Measurements from ENCODE around the gene MRPL42.
A peak's percentile ranks its signal among the peaks of the same experiment; 100 is the strongest.
"Not testable (repeated sequence)": the region's sequence is repeated elsewhere in the genome, so short reads cannot be mapped to it uniquely, and the experiment has no call there.

MRPL42 gene

DNA sequence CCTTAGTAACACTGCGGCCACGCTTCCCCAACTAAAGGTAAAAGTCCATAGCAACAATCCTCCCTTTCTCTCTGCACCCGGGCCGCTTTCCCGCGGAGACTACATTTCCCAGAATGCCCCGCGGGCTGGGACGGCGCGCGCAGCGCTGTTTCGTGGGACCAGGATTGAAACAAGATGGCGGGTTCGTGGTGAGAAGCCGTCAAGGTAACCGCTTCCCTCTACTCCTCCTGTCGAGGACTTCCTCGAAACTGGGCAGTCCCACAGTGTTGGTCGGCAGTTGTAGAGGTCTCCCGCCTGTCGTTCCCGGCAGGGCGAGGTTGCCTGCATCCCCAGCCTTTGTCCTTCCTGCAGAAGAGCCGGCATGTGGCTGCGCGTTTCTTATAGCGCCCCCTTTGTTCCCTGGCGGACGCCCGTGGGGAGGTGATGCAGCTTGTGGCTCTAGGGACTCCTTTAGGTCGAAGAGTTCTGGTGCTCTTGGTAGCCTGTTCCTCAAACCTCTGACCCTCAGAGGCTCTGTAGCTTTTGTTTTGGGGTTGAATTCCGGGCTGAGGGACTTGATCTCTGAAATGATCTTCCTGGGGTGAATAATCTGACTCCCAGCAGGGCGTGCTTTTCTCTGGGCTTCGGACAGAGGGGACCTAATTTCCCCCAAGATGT, at the start of gene MRPL42:
Gene MRPL42 (plus strand): TSS at position 164 of the 657 bp plus-strand sequence. CDS start 1,772 bp downstream, outside the sequence.
- peak; percentile 86 to 90 for DNase-seq (ENCODE audit: low read depth in 2 of 2)

DNA sequence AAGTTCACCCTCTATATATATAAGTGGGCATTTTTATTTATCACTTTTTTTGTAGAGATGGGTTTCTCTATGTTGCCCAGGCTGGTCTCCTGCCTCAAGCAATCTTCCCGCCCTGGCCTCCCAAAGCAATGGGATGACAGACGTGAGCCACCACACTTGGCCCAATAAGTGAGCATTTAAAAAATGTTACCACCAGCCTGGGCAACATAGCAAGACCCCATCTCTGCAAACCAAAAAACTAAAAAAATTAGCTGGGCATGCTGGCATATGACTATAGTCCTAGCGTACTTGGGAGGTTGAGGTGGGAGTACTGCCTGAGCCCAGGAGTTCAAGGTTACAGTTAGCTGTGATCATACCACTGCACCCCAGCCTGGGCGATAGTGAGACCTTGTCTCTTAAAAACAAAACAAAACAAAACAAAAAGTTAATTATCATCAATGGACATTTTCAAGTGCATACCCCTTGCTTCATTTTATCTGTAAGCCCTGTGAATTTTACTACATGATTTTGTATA, 49.3 kb upstream of the MRPL42 start:
- no peak for DNase-seq (ENCODE audit: low read depth in 2 of 2)

DNA sequence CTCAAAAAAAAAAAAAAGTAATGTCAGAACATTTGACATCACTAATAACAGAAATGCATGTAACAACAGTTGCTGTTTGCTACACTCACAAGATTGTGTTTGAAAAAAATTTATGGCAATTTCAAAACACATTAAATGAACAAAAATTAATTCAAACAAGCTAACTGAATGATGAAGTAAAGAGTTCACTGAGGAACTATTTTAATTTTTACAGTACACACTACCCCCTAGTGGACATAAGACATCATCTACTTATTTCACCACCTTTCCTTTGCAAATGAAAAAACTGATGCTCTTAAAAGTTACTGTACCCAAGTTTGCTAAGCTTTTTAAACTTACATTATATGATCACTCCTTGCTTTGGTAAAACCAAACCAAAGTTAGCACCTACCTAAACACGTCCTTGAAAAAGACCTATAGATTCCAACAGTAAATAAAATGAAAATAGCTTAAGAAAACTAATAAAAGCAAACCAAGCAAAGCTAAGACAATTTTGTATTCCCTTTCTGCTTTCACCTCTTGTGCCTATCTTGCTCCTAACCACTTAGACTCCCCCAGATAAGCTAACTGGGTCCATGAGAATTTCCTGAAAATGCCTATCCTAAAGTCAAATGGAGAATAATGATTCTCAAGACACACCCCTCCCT, 47.8 kb upstream of the MRPL42 start:
- DNase-seq (ENCODE audit: low read depth in 2 of 2) = no peak

DNA sequence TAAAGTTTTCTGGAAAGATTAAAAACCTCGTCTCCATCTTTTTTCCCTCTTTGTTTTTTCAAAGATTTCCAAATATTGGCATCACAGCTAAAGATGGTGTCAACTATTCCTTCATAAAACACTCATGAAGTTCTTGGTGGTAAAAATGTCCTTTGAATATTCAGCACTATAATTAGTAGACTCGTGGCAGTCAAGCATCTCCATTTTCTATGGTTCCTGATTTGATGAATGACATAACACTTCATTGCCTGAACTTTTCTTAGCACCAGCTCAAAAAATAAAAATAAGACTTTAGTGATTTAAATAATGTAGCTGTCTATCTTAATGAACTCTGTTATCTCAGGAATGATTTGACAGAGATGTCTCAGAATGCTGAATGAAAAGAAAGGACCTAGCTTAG, 45.3 kb upstream of the MRPL42 start:
- DNase-seq (ENCODE audit: low read depth in 2 of 2) = no peak

DNA sequence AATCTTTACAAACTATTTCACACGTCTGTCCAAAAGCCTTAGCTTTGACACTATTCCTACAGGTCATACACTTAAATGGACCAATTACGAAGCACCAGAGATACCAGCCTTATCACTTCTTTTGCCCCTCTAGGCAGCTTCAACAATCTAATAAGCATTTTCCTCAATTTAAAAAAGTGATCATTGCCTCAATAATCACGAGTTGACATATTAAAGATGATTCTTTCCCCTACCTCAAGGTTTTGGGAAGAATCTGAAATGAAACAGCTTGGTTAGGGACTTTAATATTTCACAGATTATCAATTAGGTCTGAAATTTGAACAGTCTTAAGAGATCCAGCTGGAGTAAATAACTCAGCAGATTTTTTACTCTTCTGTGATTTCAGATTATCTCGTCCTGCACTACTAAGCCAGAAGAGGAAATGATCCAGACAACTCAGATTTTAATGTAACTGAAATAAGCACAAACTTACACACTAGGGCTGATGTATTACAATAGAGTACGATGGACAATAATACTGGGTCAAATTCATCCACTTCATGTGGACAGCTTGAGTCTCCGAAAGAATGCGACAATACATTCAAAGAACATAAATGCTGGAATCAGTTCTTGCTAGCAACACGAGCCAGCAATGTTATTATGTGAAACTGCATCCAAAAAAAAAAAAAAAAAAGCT, 41.4 kb upstream of the MRPL42 start:
- no peak for DNase-seq (ENCODE audit: low read depth in 2 of 2)

DNA sequence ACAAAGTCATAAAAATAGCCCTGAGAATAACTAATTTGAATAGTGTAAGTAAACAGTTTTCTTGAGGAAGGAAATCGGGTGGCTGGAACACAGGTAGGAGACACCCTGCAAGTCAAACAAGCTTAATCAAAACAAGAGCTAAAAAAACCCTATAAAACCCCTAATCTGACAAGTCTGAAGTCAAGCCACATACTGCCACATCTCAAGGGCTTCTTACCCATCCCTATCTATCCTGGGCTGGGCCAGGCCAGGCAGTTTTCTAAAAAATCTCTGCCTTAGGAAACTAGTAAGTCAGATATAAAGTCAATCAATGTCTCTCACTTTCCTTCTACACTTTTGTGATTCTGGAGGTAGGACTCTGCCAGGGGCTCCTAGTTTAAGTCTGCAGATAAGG, 40.9 kb upstream of the MRPL42 start:
- DNase-seq (ENCODE audit: low read depth in 2 of 2) = no peak

DNA sequence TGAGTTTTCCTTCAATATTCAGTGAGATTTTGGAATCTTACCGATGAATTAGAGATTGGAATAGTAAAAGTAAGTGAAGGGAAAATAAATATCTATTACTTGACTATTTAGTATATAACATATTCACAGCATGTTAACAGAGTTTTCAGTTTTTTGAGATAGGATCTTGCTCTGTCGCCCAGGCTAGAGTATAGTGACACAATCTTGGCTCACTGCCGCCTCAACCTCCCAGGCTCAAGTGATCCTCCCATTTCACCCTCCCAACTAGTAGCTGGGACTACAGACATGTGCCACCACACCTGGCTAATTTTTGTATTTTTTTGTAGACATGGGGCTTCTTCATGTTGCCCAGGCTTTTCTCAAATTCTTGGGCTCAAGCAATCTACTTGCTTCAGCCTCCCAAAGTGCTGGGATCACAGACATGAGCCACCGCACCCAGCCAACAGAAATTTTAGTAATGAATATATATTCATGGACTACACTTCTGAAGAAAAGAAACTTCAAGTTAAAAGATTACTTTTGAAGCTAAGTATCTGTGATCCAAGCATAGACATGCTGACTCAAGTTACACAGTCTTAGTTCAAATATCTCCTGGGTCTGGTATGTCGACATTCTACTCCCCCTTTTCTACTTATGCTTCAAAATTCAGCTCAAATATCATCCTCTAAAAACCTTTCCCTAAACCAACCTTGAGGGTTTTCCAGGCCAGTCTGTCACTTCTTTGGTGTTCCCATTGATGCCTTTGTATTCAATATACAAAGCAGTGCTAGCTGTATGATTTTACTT, 39.3 kb upstream of the MRPL42 start:
- DNase-seq (ENCODE audit: low read depth in 2 of 2) = no peak

DNA sequence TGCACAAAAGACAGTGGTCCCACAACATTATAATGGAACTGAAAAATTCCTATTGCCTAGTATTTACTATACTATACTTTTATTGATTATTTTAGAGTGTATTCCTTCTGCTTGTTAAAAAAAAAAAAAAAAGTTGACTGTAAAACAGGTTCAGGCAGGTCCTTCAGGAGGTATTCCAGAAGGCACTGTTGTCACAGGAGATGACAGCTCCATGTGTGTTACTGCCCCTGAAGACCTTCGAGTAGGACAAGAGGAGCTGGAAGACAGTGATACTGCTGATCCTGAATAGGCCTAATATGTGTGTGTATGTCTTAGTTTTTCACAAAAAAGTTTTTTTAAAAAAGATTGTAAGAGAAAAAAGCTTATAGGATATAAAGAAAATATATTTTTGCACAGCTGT, 37.9 kb upstream of the MRPL42 start:
- no peak for DNase-seq (ENCODE audit: low read depth in 2 of 2)

DNA sequence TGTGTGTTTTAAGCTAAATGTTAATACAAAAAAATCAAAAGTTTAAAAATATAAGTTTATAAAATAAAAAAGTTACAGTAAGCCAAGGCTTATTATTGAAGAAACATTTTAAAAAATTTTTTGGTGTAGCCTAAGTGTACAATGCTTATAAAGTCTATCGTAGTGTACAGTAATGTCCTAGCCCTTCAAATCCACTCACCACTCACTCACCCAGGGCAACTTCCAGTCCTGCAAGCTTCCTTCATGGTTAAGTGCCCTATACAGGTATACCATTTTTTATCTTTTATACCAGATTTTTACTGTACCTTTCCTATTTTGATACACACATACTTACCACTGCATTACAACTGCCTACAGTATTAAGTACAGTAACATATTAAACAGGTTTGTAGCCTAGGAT, 37.5 kb upstream of the MRPL42 start:
- DNase-seq (ENCODE audit: low read depth in 2 of 2) = no peak

DNA sequence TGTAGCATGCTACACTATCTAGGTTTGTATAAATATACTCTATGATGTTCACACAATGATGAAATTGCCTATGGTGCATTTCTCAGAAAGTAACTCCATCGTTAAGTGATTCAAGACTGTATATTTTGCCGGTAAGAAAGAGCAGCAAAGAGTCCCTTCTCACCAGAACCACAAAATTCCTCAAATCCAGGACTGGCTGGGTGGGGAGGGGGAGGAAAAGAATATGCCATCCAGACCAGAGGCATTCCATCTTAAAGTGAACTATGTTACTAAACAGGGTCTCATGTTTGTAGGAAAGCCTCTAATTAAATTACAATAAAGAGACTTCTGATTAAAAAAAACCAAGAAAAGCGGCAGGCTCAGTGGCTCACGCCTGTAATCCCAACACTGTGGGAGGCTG, 37.0 kb upstream of the MRPL42 start:
- no peak for DNase-seq (ENCODE audit: low read depth in 2 of 2)

DNA sequence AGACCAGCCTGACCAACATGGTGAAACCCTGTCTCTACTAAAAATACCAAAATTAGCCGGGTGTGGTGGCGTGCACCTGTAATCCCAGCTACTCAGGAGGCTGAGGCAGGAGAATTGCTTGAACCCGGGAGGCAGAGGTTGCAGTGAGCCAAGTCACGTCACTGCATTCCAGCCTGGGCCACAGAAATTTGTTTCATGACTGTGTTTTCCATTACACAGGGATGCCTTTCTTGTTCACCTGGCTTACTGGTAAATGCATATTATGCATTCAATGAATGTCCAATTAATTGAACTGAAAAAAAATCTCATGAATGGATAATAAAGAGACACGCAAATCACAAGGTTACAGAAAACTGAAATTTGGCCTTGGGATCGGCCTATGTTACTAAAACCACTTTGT, 35.3 kb upstream of the MRPL42 start:
- DNase-seq (ENCODE audit: low read depth in 2 of 2) = not testable (repeated sequence)

DNA sequence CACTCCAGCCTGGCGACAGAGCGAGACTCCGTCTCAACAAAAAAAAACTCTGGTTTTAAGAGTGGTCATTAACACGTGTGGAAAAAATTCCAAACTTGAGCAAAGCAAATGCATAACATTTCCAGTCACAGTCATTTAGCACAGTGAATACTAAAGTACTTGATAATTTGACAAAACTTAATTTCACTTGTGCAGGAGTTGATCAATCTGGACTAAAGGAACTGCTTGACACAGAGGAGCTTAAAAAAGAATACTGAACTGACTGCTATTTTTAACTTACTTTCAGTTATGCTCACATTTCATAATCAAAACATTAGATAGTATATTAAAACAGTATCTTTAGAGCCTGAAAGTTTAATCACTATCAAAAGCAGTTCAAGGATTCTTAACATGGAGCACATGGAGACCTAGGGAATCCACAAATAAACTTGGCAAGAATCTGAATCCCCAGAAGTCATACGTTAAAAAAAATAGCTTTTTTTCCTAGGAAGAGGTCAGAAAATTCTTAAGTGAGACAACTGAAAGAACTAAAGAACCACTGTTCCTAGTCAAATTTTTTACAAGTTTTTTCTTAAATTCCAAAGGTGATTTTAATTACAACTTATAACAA, 33.0 kb upstream of the MRPL42 start:
- no peak for DNase-seq (ENCODE audit: low read depth in 2 of 2)

DNA sequence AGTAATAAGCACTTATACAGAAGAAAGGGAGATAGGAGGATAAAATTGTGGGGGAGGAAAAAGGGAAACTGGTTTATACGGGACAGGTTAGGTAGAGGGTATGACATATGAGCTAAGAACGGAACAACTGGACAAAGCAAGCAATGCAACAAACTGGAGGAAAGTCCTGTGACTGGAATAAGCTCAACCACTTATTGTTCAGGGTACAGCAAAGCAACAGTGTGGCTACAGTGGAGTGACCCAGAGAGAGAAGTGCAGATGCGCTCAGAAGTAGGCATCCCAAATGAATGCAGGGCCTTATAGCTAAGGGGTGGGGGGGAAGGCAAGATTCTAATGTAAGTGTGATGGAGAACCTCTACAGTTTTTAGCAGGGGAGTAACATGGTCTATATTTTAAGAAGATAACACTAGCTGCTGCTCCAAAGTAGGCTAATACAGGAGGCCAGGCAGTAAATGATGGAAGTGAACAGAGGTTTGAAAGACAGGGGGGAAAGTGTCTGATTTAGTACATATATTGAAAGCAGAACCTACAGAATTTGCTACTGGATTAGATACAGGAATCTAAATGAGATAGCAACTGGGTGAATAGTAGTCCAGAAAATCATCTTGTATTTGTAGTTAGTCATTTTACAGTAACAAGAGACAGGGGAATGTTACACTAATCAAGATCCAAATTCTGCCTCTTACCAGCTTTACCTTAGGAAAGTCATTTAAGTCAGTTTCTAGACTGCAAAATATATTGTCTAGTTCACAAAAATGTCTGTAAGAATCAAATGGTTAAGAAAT, 28.9 kb upstream of the MRPL42 start:
- DNase-seq (ENCODE audit: low read depth in 2 of 2) = no peak

DNA sequence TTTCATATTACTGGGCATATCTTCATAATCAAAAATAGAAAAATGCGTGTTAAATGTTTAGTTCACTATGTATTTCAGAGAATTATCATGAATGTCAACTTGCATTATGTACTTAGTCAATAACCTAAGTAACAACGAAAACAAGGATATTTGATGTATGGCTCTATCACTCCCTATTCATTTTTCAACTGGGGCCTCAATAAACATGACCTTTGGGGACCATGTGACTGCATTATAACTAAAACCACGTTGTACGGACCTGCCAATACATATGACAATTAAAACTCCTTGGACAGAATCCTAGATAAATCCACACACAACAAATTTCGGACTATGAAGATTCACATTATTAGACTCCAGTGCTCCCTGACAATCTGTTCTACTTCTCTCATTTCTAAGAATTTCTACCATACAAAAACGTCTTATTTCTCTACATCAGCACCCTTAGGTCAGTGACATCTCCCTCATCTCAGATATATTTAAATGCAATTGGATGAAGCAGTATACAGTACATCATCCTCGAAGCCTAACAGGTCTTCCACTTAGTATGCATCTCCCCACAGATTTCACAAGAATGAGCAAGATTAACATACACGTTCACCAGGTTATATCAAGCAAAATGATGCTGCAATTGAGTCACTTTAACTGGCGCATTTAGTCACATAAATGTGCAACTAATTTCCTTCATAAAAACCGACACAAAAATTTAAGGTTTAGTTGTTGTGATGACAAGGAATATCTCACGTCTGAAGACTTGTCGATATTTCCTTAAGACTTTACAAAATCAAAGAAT, 27.1 kb upstream of the MRPL42 start:
- no peak for DNase-seq (ENCODE audit: low read depth in 2 of 2)

DNA sequence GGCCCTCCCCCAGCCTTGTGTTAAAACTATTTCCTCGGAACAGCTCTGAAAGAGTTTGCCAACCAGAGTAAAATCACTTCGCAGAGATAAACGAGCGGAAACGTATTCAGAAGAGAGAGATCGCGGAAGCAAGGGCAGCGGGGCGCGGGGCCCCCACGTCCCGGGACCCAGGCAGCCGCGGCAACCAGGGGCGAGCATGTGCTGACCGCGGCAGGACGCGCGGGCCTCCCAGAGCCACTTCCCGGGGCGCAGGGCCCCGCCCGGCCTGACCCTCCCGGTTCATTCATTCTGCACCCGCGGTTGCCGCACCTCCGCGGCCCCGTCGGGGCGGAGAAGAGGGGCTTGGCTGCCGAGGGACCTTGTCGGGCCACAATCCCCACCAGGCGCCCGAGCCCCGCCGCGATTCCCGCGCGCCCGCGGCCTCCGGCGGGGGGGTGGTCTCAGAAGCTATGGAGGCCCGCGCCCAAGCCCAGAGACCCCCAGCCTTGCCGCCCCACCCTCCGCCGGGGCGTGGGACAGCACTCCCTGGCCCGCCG, 26.2 kb upstream of the MRPL42 start:
- peak in 1 of 2 experiments; percentile 11 for DNase-seq (ENCODE audit: low read depth in 2 of 2)

DNA sequence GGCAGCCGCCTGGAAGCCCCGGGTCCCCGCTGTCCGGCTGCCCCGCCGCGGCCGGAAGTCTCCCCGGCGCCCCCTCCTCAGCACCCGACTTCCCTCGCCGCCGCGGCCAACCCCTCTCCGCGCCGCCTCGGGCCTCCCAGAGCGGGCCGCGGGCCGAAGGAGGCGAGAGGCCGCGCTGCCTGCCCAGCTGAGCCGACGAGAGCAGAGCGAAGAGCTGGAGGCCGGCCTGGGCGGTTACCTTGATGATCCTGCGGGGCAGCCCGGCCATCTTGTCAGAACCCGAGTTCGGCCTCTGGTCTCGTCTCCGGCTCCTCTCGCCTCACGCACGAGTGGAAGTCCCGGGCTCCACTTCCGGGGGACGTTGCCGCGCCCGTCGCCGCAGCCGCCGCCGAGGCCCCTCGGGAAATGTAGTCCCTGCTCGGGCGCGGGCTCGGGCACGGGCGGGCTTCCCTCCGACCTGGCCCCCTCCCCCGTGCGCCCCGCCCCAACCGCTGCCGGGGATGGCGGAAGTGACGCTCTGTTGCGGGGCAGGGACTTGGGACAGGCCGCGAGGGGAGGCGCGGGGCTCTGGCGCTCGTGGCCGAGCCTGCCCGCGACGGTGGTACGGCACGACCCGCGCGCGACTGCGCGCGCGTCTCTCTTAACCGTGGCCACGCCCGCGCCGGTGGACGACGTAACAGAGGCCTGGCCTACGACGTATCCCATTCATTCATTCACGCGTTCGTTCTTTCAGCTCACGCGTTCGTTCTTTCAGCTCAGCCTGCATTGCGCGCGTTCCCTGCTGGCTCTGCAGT, 25.5 kb upstream of the MRPL42 start, which contains the start of gene UBE2N:
Gene UBE2N (minus strand): TSS at position 331 of the 794 bp plus-strand sequence. CDS start 63 bp downstream, at position 268.
- DNase-seq (ENCODE audit: low read depth in 2 of 2) = peak; percentile 93 to 96

DNA sequence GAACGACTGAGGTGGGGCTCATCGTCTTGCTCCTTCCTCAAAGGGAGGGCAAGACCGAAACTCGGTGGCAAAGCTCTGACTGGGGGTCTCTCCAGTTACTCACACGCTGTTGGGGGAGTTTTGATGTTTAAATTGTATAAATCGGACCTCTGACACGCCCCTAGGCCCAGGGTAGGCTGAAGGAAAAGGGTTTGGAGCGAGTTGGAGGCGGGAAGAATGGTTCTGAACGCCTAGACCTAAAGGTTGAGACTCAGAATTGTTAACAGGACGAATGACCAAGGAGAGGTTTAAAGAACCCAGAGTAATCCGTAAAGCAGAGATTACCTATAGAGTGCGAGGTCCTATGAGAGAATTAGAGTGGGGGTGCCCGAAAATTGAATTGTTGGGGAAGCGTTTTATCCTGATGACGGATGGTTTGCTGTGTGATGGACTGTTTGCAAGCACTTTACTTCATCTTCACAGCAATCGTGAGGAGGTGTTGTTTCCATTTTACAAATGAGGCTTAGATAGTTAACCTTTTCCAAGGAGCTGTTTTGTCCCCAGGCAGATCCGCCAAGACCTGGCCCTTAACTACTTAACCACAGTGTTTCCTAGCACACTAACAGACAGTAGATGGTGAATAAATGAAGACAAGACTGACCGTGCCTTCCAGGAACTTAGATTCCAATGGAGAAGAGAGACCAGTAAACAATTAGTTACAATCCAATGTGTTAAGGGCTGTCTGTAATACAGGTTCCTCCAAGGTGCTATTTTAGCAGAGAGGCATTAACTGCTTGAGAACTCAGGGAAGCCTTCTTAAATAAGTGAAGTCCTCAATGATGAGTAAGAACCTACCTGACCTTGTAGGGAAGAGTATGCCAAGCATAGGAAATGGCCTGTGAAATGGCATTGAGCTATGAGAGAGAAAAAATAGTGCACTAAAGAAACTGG, 24.6 kb upstream of the MRPL42 start:
- no peak for DNase-seq (ENCODE audit: low read depth in 2 of 2)

DNA sequence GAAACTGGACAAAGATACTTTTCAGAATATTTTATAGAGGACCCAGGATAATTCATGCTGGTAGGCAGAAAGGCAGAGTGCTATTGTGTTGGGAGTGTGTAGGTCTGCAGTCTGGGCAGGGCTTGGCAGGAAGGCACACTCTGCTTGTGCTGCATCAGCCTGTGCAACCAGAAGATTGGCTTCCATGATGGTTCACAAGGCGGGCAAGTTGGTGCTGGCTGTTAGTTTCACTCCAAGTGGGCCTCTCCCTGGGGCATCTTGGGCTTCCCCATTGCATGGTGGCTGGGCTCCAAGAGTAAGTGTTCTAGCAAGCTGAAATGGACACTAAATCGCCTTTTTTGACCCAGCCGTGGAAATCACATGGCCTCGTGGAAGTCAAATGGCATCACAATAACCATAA, 23.7 kb upstream of the MRPL42 start:
- DNase-seq (ENCODE audit: low read depth in 2 of 2) = no peak

All from stimulated activated CD4-positive, alpha-beta T cell treated with anti-CD3 and anti-CD28 coated beads, Interleukin-12 subunit alpha, Interleukin-12 subunit beta, amount 100 ng/mL, for 24 hours (primary cell).